Fibroblast of lung (primary cell): ENCODE results near the gene MAP3K9. TPM values are rescaled to one million over a fixed set of nuclear protein-coding genes. Genes with fewer than 3 reads are reported as not detected.

Experiments used
- DNase-seq, 2 donors: peaks; one replicate each; pipeline versions ENCODE4 v3.0.0 to v3.0.0-alpha.2; 2010; ENCODE audit warnings: low read depth in 2 of 2
- H2AFZ ChIP-seq: 2 replicates; pipeline ENCODE4 v1.5.1; 2012; ENCODE audit warnings: low read length, control low read depth, inconsistent platforms
- H3K27ac ChIP-seq: 2 replicates; pipeline ENCODE4 v1.5.1; 2011; ENCODE audit warnings: low read length, control low read depth; ENCODE audit not compliant: insufficient read depth
- H3K27me3 ChIP-seq: 2 replicates; pipeline ENCODE4 v1.5.1; 2011; ENCODE audit warnings: mild to moderate bottlenecking, low read length; ENCODE audit not compliant: control insufficient read depth, insufficient read depth
- H3K36me3 ChIP-seq: 2 replicates; pipeline ENCODE4 v1.5.1; 2011; ENCODE audit warnings: low read length; ENCODE audit not compliant: control insufficient read depth, insufficient read depth
- H3K4me1 ChIP-seq: 2 replicates; pipeline ENCODE4 v1.5.1; 2011; ENCODE audit warnings: low read length; ENCODE audit not compliant: control insufficient read depth, insufficient read depth; ENCODE audit errors: extremely low read depth
- H3K4me2 ChIP-seq: 2 replicates; pipeline ENCODE4 v1.5.1; 2011; ENCODE audit warnings: low read length, control low read depth; ENCODE audit not compliant: insufficient read depth; ENCODE audit errors: extremely low read depth
- H3K4me3 ChIP-seq, 4 experiments: fragments of 200-600 bp in 1 of 4; sonication (generic) in 1 of 4; replicated peaks in 1 of 4; 2 replicates each; pipeline ENCODE4 v1.5.1; 2011 to 2016; ENCODE audit warnings: low read length in 4 of 4, low read depth in 3 of 4, mild to moderate bottlenecking in 3 of 4, control low read depth in 2 of 4, inconsistent platforms in 1 of 4, mixed read lengths in 1 of 4; ENCODE audit not compliant: insufficient read depth in 1 of 4; ENCODE audit errors: control extremely low read depth in 1 of 4
- H3K79me2 ChIP-seq: 2 replicates; pipeline ENCODE4 v1.5.1; 2012; ENCODE audit warnings: mild to moderate bottlenecking, low read length, inconsistent platforms; ENCODE audit not compliant: control insufficient read depth, insufficient read depth
- H3K9ac ChIP-seq: 2 replicates; pipeline ENCODE4 v1.5.1; 2011; ENCODE audit warnings: mild to moderate bottlenecking, low read length, control low read depth; ENCODE audit not compliant: insufficient read depth
- H3K9me3 ChIP-seq: 2 replicates; pipeline ENCODE4 v1.5.1; 2012; ENCODE audit warnings: low read depth, low read length; ENCODE audit not compliant: control insufficient read depth, insufficient read depth
- H4K20me1 ChIP-seq: 2 replicates; pipeline ENCODE4 v1.5.1; 2011; ENCODE audit warnings: low read length; ENCODE audit not compliant: control insufficient read depth, insufficient read depth; ENCODE audit errors: extremely low read depth
- CTCF ChIP-seq, 2 donors: IDR thresholded peaks in 1 of 2; conservative IDR thresholded peaks in 1 of 2; 1 replicate in 1 of 2; 2 replicates in 1 of 2; pipeline ENCODE4 v1.5.1; 2011 to 2012; ENCODE audit warnings: low read length in 2 of 2, control low read depth in 1 of 2, inconsistent platforms in 1 of 2, low read depth in 1 of 2, mild to moderate bottlenecking in 1 of 2
- EZH2 ChIP-seq: IDR thresholded peaks from 2 replicates; pipeline ENCODE4 v1.5.1; 2012; ENCODE audit warnings: low read length, control low read depth, mild to moderate bottlenecking; ENCODE audit errors: missing control alignments
- polyA plus RNA-seq, 2 donors: library from polyadenylated mRNA; depleted of rRNA in 1 of 2; stranded (reverse) in 1 of 2; unstranded in 1 of 2; fragments of >200 nt; gene quantifications; 2 replicates each; pipeline ENCODE4 v1.2.1, GENCODE V29; 2011 to 2012; ENCODE audit warnings: missing spikeins in 1 of 2
- total RNA-seq: library from RNA; depleted of rRNA; stranded (reverse); fragments of >200 nt; gene quantifications from 2 replicates; pipeline ENCODE4 v1.2.1, GENCODE V29; 2014

MAP3K9 gene
- total and polyA plus RNA-seq, 2 donors (not counting 1 experiment from before 2014, with no cell fraction given): 0.17 to 0.27 TPM

- Histone ChIP-seq H3K36me3 (no peaks in the 10 kb centered on the region), H3K27ac (no peak overlapping the region), H3K4me2 (no peak overlapping the region), H4K20me1 (no peaks in the 10 kb centered on the region), H3K4me1 (no peaks in the 10 kb centered on the region), H3K4me3 (no peak overlapping the region), H2AFZ (no peak overlapping the region), H3K9me3 (no peaks in the 10 kb centered on the region), H3K79me2 (no peaks in the 10 kb centered on the region), H3K27me3 (no peaks in the 10 kb centered on the region), H3K9ac (no peak overlapping the region)
- no peak for DNase-seq
- TF ChIP-seq CTCF (conservative IDR thresholded peaks at IDR 0.05 in 1 of 2, IDR thresholded peaks at IDR 0.05 in 1 of 2; ENCODE audit: low read depth in 1 of 2, low read length in 2 of 2) (no peak), EZH2 (no peak)
These were observed 36.3 kb upstream of the MAP3K9 start for GRCh38 chr14:70845601-70846000.

- H2AFZ ChIP-seq: no peak overlapping the region
- no peak for DNase-seq
- no peak overlapping the region for H3K4me2 ChIP-seq
These were observed 33.6 kb upstream of the MAP3K9 start for GRCh38 chr14:70842851-70843462.

GRCh38 chr14:70838076-70838475, 28.8 kb upstream of the MAP3K9 start:
- H3K36me3 ChIP-seq: no peaks in the 10 kb centered on the region
- no peak overlapping the region for H3K4me3 ChIP-seq
- H3K4me1 ChIP-seq: no peaks in the 10 kb centered on the region
- H3K9ac ChIP-seq: no peak overlapping the region
- TF ChIP-seq EZH2: no peak
- TF ChIP-seq CTCF (conservative IDR thresholded peaks at IDR 0.05 in 1 of 2, IDR thresholded peaks at IDR 0.05 in 1 of 2; ENCODE audit: low read depth in 1 of 2, low read length in 2 of 2): no peak
- H4K20me1 ChIP-seq: no peaks in the 10 kb centered on the region
- no peaks in the 10 kb centered on the region for H3K27me3 ChIP-seq
- H3K79me2 ChIP-seq: no peaks in the 10 kb centered on the region
- H2AFZ ChIP-seq: no peak overlapping the region
- no peak for DNase-seq
- no peak overlapping the region for H3K27ac ChIP-seq
- H3K9me3 ChIP-seq: no peaks in the 10 kb centered on the region
- no peak overlapping the region for H3K4me2 ChIP-seq

More at GRCh38 chr14:70842851-70843462, 33.6 kb upstream of the MAP3K9 start:
- no peaks in the 10 kb centered on the region for H4K20me1 ChIP-seq
- H3K27ac ChIP-seq: no peak overlapping the region
- H3K79me2 ChIP-seq: no peaks in the 10 kb centered on the region
- no peaks in the 10 kb centered on the region for H3K36me3 ChIP-seq
- no peak overlapping the region for H3K4me3 ChIP-seq
- no peaks in the 10 kb centered on the region for H3K9me3 ChIP-seq
- TF ChIP-seq CTCF (conservative IDR thresholded peaks at IDR 0.05 in 1 of 2, IDR thresholded peaks at IDR 0.05 in 1 of 2; ENCODE audit: low read depth in 1 of 2, low read length in 2 of 2) (no peak), EZH2 (no peak)
- H3K9ac ChIP-seq: no peak overlapping the region
- no peaks in the 10 kb centered on the region for H3K27me3 ChIP-seq
- no peaks in the 10 kb centered on the region for H3K4me1 ChIP-seq
